OCI-LY3 (cell line): ENCODE results near the gene MTHFD1L.

Experiments used
- H2AFZ ChIP-seq: fragments of 200-600, 300-600 bp; shearing (Covaris generic); 2 replicates; pipeline ENCODE4 v1.6.0; 2014; ENCODE audit warnings: antibody characterized with exemption, low read depth, low read length
- H3K27ac ChIP-seq: fragments of 200-600, 300-600 bp; sonication (generic); 2 replicates; pipeline ENCODE4 v1.5.1; 2014; ENCODE audit warnings: mild to moderate bottlenecking, low read length, moderate library complexity, mixed read lengths
- H3K27me3 ChIP-seq: fragments of 200-600, 300-600 bp; sonication (generic); 2 replicates; pipeline ENCODE4 v1.6.1; 2014; ENCODE audit warnings: low read depth, low read length, mixed read lengths
- H3K36me3 ChIP-seq: fragments of 200-600, 300-600 bp; sonication (generic); replicated peaks from 2 replicates; pipeline ENCODE3; 2014; ENCODE audit warnings: low read depth, low read length, mixed read lengths
- H3K4me1 ChIP-seq: fragments of 300-600, 200-600 bp; sonication (generic); 2 replicates; pipeline ENCODE4 v1.6.1; 2014; ENCODE audit warnings: low read length, mixed read lengths
- H3K4me2 ChIP-seq: fragments of 200-600, 300-600 bp; sonication (generic); 2 replicates; pipeline ENCODE4 v1.6.1; 2014; ENCODE audit warnings: low read length, mixed read lengths
- H3K4me3 ChIP-seq: fragments of 300-600, 200-600 bp; sonication (generic); 2 replicates; pipeline ENCODE4 v1.5.1; 2014; ENCODE audit warnings: antibody characterized with exemption, mild to moderate bottlenecking, low read length, moderate library complexity
- H3K79me2 ChIP-seq: fragments of 300-600, 200-600 bp; shearing (Covaris generic); 2 replicates; pipeline ENCODE4 v1.6.1; 2014; ENCODE audit warnings: mild to moderate bottlenecking, low read length, mixed read lengths
- H3K9ac ChIP-seq: fragments of 300-600, 200-600 bp; shearing (Covaris generic); 2 replicates; pipeline ENCODE4 v1.6.0; 2014; ENCODE audit warnings: mild to moderate bottlenecking, low read length, moderate library complexity
- H3K9me3 ChIP-seq: fragments of 200-600, 300-600 bp; shearing (Covaris generic); 2 replicates; pipeline ENCODE4 v1.6.1; 2014; ENCODE audit warnings: low read length, mixed read lengths; ENCODE audit not compliant: insufficient read depth
- H4K20me1 ChIP-seq: fragments of 200-600, 300-600 bp; sonication (generic); 2 replicates; pipeline ENCODE4 v1.6.1; 2016; ENCODE audit warnings: low read length, mixed read lengths; ENCODE audit not compliant: insufficient read depth
- CTCF ChIP-seq: fragments of 200-600, 300-600 bp; sonication (generic); IDR thresholded peaks from 2 replicates; pipeline ENCODE4 v1.5.1; 2014; ENCODE audit warnings: antibody characterized with exemption, low read length, low read depth
- EZH2phosphoT487 ChIP-seq: fragments of 200-600 bp; shearing (Covaris generic); IDR thresholded peaks from 2 replicates; pipeline ENCODE4 v1.6.1; 2018; ENCODE audit warnings: antibody characterized with exemption, mixed run types, low read depth

Gene MTHFD1L

GRCh38 chr6:151075527-151075926 lies 210.0 kb downstream of the MTHFD1L start:
- no peak overlapping the region for H3K4me2 ChIP-seq

GRCh38 chr6:151075930-151076555 lies 210.5 kb downstream of the MTHFD1L start:
- no peaks in the 10 kb centered on the region for H3K9me3 ChIP-seq
- H3K27ac ChIP-seq = no peak overlapping the region
- peaks cover 17% of the 10 kb centered on the region for H3K36me3 ChIP-seq
- H3K4me2 ChIP-seq = no peak overlapping the region
- no peaks in the 10 kb centered on the region for H3K27me3 ChIP-seq
- peaks cover 13% of the 10 kb centered on the region for H3K4me1 ChIP-seq
- no peak overlapping the region for H2AFZ ChIP-seq
- no peak overlapping the region for H3K9ac ChIP-seq
- no peaks in the 10 kb centered on the region for H3K79me2 ChIP-seq
- no peak overlapping the region for H3K4me3 ChIP-seq
- no peak for TF ChIP-seq CTCF
- TF ChIP-seq EZH2phosphoT487 = no peak
- H4K20me1 ChIP-seq = no peaks in the 10 kb centered on the region

More at GRCh38 chr6:151075527-151075926, 210.0 kb downstream of the MTHFD1L start:
- H4K20me1 ChIP-seq = no peaks in the 10 kb centered on the region
- no peak overlapping the region for H3K4me3 ChIP-seq
- no peak overlapping the region for H3K27ac ChIP-seq
- peaks cover 17% of the 10 kb centered on the region for H3K36me3 ChIP-seq
- H3K4me1 ChIP-seq = peaks cover 13% of the 10 kb centered on the region
- TF ChIP-seq EZH2phosphoT487 (no peak), CTCF (no peak)
- H3K9me3 ChIP-seq = no peaks in the 10 kb centered on the region
- no peaks in the 10 kb centered on the region for H3K27me3 ChIP-seq
- no peak overlapping the region for H3K9ac ChIP-seq
- H3K79me2 ChIP-seq = no peaks in the 10 kb centered on the region
- no peak overlapping the region for H2AFZ ChIP-seq

- H3K36me3 ChIP-seq = peaks cover 17% of the 10 kb centered on the region
- TF ChIP-seq CTCF (no peak), EZH2phosphoT487 (no peak)
- H3K27ac ChIP-seq = no peak overlapping the region
- no peak overlapping the region for H3K4me2 ChIP-seq
- H3K4me1 ChIP-seq = peaks cover 3% of the 10 kb centered on the region
- no peak overlapping the region for H3K4me3 ChIP-seq
- H4K20me1 ChIP-seq = no peaks in the 10 kb centered on the region
- H3K79me2 ChIP-seq = no peaks in the 10 kb centered on the region
- H2AFZ ChIP-seq = no peak overlapping the region
- H3K27me3 ChIP-seq = no peaks in the 10 kb centered on the region
- H3K9ac ChIP-seq = no peak overlapping the region
- no peaks in the 10 kb centered on the region for H3K9me3 ChIP-seq
These were observed 213.2 kb downstream of the MTHFD1L start for GRCh38 chr6:151078655-151079054.

GRCh38 chr6:151081656-151082055 lies 216.2 kb downstream of the MTHFD1L start:
- Histone ChIP-seq H3K36me3 (no peaks in the 10 kb centered on the region), H3K9me3 (no peaks in the 10 kb centered on the region), H3K27me3 (no peaks in the 10 kb centered on the region), H3K4me2 (no peak overlapping the region), H3K4me3 (no peak overlapping the region), H3K79me2 (no peaks in the 10 kb centered on the region), H4K20me1 (no peaks in the 10 kb centered on the region), H3K4me1 (no peaks in the 10 kb centered on the region), H3K27ac (no peak overlapping the region), H2AFZ (no peak overlapping the region), H3K9ac (no peak overlapping the region)
- TF ChIP-seq EZH2phosphoT487 (no peak), CTCF (no peak)
